HG03039 (cell line): ENCODE measurements around the gene ZNF207.
"Not testable (repeated sequence)": the region's sequence is repeated elsewhere in the genome, so short reads cannot be mapped to it uniquely, and the experiment has no call there.

Experiments
- ATAC-seq: cut with Tn5 transposase; IDR thresholded peaks from one replicate; pipeline ENCODE4 v1.9.1; 2021; ENCODE audit warnings: mild to moderate bottlenecking, moderate library complexity; ENCODE audit not compliant: unreplicated experiment

The ZNF207 gene

DNA sequence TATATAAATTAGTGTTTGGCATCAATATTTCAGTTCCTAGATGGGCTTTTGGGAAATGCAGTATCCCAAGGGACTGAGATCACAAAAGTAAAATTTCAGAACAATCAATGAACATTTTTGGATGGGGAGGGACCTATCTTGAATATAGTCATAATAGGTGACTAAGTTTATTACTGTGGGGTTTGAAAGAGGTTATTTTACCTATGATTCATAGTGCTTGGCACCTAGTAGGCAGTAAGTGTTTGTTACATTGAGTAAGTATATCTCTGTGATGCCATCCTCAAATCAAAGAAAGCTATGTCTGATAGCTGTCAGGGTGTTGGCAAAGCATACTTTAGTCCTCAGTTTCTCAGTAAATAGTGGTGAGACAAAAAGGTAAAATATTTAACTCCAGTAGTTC lies 36.9 kb downstream of the ZNF207 start:
- ATAC-seq: no peak

DNA sequence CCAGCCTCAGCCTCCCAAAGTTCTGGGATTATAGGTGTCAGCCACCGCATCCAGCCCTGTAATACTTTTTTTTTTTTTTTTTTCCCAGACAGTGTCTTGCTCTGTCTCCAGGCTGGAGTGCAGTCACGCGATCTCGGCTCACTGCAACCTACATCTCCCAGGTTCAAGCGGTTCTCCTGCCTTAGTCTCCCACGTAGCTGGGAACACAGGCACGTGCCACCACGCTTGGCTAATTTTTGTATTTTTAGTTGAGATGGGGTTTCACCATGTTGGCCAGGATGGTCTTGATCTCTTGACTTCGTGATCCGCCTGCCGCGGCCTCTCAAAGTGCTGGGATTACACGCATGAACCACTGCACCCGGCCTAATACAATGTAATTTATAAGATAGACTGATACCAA lies 38.2 kb downstream of the ZNF207 start:
- not testable (repeated sequence) for ATAC-seq

DNA sequence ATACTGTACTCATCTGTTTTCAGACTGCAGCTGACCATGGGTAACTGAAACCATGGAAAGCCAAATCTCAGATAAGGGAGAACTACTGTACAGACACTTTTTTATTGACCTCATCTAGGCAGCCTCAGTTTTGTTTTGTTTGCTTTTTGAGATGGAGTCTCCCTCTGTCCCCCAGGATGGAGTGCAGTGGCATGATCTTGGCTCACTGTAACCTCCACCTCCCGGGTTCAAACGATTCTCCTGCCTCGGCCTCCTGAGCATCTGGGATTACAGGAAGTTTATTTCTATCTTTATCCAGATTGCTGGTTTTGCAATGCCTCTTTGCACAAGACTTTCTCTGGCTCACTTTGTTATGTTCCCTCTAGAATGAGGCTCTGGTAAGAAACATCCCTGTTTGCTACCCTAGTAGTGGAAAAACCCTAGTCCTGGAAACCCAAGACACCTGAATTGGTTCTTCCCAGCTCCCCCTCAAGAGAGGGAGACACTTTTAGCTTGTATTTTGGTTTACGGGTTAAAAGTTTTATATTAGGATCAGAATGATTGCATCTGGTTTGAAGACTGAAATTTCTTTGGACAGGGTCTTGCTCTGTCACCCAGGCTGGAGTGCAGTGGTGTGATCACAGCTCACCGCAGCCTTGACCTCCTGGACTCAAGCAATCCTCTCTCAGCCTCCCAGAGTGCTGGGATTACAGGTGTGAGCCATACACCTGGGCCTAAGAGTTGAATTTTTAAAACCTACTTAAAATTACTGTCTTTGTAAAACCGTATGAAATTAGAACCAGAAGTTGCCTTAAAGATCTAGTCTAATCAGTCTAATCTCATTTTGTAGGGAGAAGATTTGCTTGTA lies 38.9 kb downstream of the ZNF207 start:
- ATAC-seq: no peak

DNA sequence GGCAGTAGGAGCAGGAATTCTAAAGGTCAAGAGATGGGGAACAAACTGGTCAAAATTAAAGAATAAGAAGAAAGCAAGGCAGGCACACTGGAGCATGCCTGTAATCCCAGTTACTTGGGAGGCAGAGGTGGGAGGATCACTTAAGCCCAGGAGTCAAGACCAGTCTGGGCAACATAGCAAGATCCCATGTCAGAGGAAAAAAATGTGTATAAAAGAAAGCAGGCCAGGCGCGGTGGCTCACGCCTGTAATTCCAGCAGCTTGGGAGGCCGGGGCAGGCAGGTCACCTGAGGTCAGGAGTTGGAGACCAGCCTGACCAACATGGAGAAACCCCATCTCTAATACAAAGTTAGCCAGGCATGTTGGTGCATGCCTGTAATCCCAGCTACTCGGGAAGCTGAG lies 43.9 kb downstream of the ZNF207 start:
- no peak for ATAC-seq

DNA sequence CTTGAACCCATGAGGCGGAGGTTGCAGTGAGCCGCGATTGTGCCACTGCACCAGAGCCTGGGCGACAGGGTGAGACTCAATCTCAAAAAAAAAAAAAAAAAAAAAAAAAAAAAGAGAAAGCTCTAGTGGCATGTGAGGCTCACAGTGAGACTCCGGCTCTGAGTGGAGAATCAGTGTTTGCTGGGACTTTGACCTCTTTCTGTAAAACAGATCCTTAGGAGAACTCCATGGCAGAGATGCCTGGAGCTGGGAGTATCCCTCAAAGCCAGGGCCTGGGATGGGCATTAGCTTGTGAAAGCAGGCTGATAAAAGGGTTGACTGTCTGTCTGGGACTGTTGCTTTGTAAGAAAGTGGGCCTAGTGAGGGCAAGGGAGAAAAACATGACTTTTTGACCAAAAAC lies 46.4 kb downstream of the ZNF207 start:
- no peak for ATAC-seq

DNA sequence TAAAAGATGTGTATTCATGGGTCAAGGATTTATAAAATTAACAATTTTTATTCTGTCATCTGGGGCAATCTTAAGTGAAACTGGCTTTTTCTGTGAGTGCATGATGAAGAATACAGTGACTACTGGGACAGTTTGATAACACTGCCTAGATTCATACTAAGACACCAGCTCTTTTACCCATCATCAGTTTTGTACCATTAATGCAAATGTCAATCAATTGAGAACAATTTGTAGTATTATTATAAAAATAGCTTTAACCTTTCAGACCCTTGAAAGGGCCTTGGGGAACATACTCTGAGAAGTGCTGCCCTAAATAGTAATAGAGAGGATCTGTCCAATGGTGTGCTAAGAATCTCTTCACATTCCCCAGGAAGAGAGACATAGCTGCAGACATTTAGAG lies 49.0 kb downstream of the ZNF207 start:
- ATAC-seq: no peak

DNA sequence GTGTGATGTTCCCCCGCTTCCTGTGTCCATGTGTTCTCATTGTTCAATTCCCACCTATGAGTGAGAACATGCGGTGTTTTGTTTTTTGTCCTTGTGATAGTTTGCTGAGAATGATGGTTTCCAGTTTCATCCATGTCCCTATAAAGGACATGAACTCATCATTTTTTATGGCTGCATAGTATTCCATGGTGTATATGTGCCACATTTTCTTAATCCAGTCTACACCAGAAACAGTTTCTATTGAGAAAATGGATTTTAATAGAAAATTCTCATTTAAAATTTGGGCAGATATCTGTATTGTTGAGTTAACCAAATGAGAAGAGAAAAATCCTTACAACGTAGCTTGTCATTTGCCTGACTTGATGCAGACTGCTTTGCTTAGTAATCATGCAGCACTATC lies 60.1 kb downstream of the ZNF207 start:
- ATAC-seq: not testable (repeated sequence)

DNA sequence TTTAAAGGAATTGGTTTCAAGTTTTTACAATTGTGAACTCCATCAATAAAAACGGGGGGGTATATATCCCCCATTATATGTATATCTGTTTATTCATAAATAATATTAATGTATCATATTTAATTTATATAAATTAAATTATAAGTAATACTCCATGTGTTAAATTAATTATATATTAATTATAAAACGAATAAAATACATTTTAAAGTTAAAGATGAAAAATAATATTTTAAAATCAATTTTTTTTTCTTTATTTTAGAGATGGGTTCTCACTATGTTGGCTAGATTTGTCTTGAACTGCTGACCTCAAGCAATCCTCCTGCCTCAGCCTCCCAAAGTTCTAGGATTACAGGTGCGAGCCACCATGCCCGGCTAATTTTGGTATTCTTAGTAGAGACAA lies 76.9 kb downstream of the ZNF207 start:
- ATAC-seq: no peak

DNA sequence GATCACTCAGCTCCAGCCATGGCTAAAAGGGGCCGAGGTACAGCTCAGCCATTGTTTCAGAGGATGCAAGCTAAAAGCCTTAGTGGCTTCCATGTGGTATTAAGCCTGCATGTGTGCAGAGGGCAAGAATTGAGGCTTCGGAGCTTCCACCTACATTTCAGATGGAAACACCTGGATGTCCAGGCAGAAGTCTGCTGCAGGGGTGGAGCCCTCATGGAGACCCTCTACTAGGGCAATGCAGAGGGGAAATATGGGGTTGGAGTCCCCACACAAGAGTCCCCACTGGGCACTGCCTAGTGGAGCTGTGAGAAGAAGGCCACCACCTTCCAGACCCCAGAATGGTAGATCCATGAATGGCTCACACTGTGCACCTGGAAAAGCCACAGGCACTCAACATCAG lies 79.6 kb downstream of the ZNF207 start:
- ATAC-seq: no peak
